SK-N-SH (cell line): ENCODE results near the gene CCDC179. TPM values are rescaled to one million over a fixed set of nuclear protein-coding genes. Genes with fewer than 3 reads are reported as not detected.
A peak's percentile ranks its signal among the peaks of the same experiment; 100 is the strongest.

ENCODE experiments used
- CTCF ChIA-PET: fragments of 300-600, 350-600 bp; formaldehyde crosslinking; extraction: SDS; loops from one replicate; lab custom pipeline; 2021; lab: Yijun Ruan, JAX
- POLR2A ChIA-PET: fragments of 350-600 bp; sonication (Branson Sonifier 250); formaldehyde crosslinking; extraction: SDS; loops from one replicate; lab custom pipeline; 2020; ENCODE audit warnings: antibody characterized with exemption, inconsistent platforms; lab: Yijun Ruan, JAX
- DNase-seq: peaks from one replicate; pipeline ENCODE4 v3.0.0; 2012
- H2AFZ ChIP-seq: fragments of 200-600 bp; sonication (generic); 2 replicates; pipeline ENCODE4 v1.8.1; 2016; ENCODE audit warnings: antibody characterized with exemption, mild to moderate bottlenecking, low read depth
- H3F3A ChIP-seq: fragments of 200-600 bp; sonication (generic); replicated peaks from 2 replicates; pipeline ENCODE3; 2016; ENCODE audit warnings: antibody characterized with exemption, mild to moderate bottlenecking; ENCODE audit not compliant: insufficient read depth
- H3K27ac ChIP-seq, 2 experiments: fragments of 200-500 bp in 1 of 2; fragments of 200-600 bp in 1 of 2; sonication (Bioruptor generic) in 1 of 2; sonication (generic), shearing (Covaris generic) in 1 of 2; 2 replicates each; pipeline versions ENCODE4 v1.5.1 to v1.6.1; 2014 to 2016; ENCODE audit warnings: low read depth in 2 of 2, inconsistent platforms in 1 of 2, low read length in 1 of 2, mild to moderate bottlenecking in 1 of 2, mixed read lengths in 1 of 2
- H3K27me3 ChIP-seq: fragments of 200-600 bp; sonication (generic), shearing (Covaris generic); 2 replicates; pipeline ENCODE4 v1.6.1; 2016; ENCODE audit warnings: mixed run types; ENCODE audit not compliant: insufficient read depth
- H3K36me3 ChIP-seq, 2 experiments: fragments of 200-500 bp in 1 of 2; fragments of 200-600 bp in 1 of 2; sonication (Bioruptor generic) in 1 of 2; sonication (generic) in 1 of 2; replicated peaks in 1 of 2; 2 replicates each; pipeline versions ENCODE3 to v1.5.1; 2014 to 2016; ENCODE audit warnings: low read length in 1 of 2, mild to moderate bottlenecking in 1 of 2; ENCODE audit not compliant: insufficient read depth in 2 of 2, control insufficient read depth in 1 of 2
- H3K4me1 ChIP-seq, 2 experiments: fragments of 200-500 bp in 1 of 2; fragments of 200-600 bp in 1 of 2; sonication (Bioruptor generic) in 1 of 2; sonication (generic), shearing (Covaris generic) in 1 of 2; 2 replicates each; pipeline versions ENCODE4 v1.5.1 to v1.6.1; 2014 to 2016; ENCODE audit warnings: low read depth in 1 of 2, low read length in 1 of 2, mixed run types in 1 of 2; ENCODE audit not compliant: insufficient read depth in 2 of 2, control insufficient read depth in 1 of 2
- H3K4me2 ChIP-seq: fragments of 200-600 bp; sonication (generic), shearing (Covaris generic); 2 replicates; pipeline ENCODE4 v1.6.1; 2017; ENCODE audit warnings: mixed run types
- H3K4me3 ChIP-seq, 2 experiments: fragments of 200-500 bp in 1 of 2; fragments of 200-600 bp in 1 of 2; sonication (Bioruptor generic) in 1 of 2; sonication (generic), shearing (Covaris generic) in 1 of 2; 2 replicates each; pipeline versions ENCODE4 v1.5.1 to v1.8.1; 2014 to 2016; ENCODE audit warnings: low read depth in 2 of 2, inconsistent platforms in 1 of 2, low read length in 1 of 2, mild to moderate bottlenecking in 1 of 2, mixed read lengths in 1 of 2, moderate library complexity in 1 of 2
- H3K79me2 ChIP-seq: fragments of 200-600 bp; sonication (generic); 2 replicates; pipeline ENCODE4 v1.8.1; 2017; ENCODE audit warnings: mild to moderate bottlenecking; ENCODE audit not compliant: insufficient read depth
- H3K9ac ChIP-seq: fragments of 200-600 bp; sonication (generic); 2 replicates; pipeline ENCODE4 v1.6.1; 2017; ENCODE audit warnings: mixed run types
- H3K9me2 ChIP-seq: fragments of 200-600 bp; sonication (generic); 2 replicates; pipeline ENCODE4 v1.6.1; 2017; ENCODE audit warnings: mixed run types
- H3K9me3 ChIP-seq: fragments of 200-600 bp; sonication (generic); 2 replicates; pipeline ENCODE4 v1.6.1; 2017; ENCODE audit warnings: mixed run types, mild to moderate bottlenecking, moderate library complexity
- H4K20me1 ChIP-seq: fragments of 200-600 bp; sonication (generic); 2 replicates; pipeline ENCODE4 v1.6.1; 2017; ENCODE audit warnings: mild to moderate bottlenecking, mixed run types; ENCODE audit not compliant: insufficient read depth
- CTCF ChIP-seq: fragments of 200-600 bp; sonication (generic); IDR thresholded peaks from 2 replicates; pipeline ENCODE4 v1.6.1; 2017; ENCODE audit warnings: antibody characterized with exemption, mild to moderate bottlenecking, moderate library complexity
- EP300 ChIP-seq, 2 experiments: IDR thresholded peaks; 2 replicates each; pipeline versions ENCODE4 v1.4.0 to v1.6.1; 2012; ENCODE audit warnings: borderline replicate concordance in 1 of 2, low read depth in 1 of 2, low read length in 1 of 2
- FOXM1 ChIP-seq: IDR thresholded peaks from 2 replicates; pipeline ENCODE4 v1.4.0; 2012; ENCODE audit warnings: low read depth, mild to moderate bottlenecking
- GABPA ChIP-seq: IDR thresholded peaks from 2 replicates; pipeline ENCODE4 v1.4.0; 2012; ENCODE audit warnings: low read depth, mild to moderate bottlenecking
- MXI1 ChIP-seq: IDR thresholded peaks from 2 replicates; pipeline ENCODE4 v1.6.1; 2012; ENCODE audit warnings: mild to moderate bottlenecking, low read depth, low read length, improper control_type of control experiment
- NFIC ChIP-seq: IDR thresholded peaks from 2 replicates; pipeline ENCODE4 v1.4.0; 2012; ENCODE audit warnings: borderline replicate concordance
- RAD21 ChIP-seq: IDR thresholded peaks from 2 replicates; pipeline ENCODE4 v1.6.1; 2012; ENCODE audit warnings: mild to moderate bottlenecking, low read length
- SMC3 ChIP-seq: IDR thresholded peaks from 2 replicates; pipeline ENCODE4 v1.6.1; 2012; ENCODE audit warnings: low read depth, low read length, improper control_type of control experiment
- TAF1 ChIP-seq: IDR thresholded peaks from 2 replicates; pipeline ENCODE4 v1.6.1; 2012; ENCODE audit warnings: low read depth, mild to moderate bottlenecking, low read length, moderate library complexity, borderline replicate concordance
- WGBS: methylation state at CpG from one replicate; pipeline ENCODE4 v1.1.6; 2017; ENCODE audit warnings: low lambda C conversion rate; 5-methylcytosine and 5-hydroxymethylcytosine counted together
- polyA plus RNA-seq, 3 experiments: library from polyadenylated mRNA; depleted of rRNA; stranded (reverse); fragments of >200 nt; gene quantifications; 2 replicates each; pipeline ENCODE4 v1.2.3, GENCODE V29; 2012
- TF ChIP-seq, protein P1 (sequence below): fragments of 150-350 bp; IDR thresholded peaks from 2 replicates; pipeline ENCODE4 v1.6.1; 2017; ENCODE audit warnings: antibody characterized with exemption, low read length, low read depth, borderline replicate concordance
- TF ChIP-seq, protein P2 (sequence below): IDR thresholded peaks from 2 replicates; pipeline ENCODE4; 2012

The CCDC179 gene
- polyA plus RNA-seq, 1 of the 3 experiments (the other 2 are of a cell fraction), result not detected

DNA sequence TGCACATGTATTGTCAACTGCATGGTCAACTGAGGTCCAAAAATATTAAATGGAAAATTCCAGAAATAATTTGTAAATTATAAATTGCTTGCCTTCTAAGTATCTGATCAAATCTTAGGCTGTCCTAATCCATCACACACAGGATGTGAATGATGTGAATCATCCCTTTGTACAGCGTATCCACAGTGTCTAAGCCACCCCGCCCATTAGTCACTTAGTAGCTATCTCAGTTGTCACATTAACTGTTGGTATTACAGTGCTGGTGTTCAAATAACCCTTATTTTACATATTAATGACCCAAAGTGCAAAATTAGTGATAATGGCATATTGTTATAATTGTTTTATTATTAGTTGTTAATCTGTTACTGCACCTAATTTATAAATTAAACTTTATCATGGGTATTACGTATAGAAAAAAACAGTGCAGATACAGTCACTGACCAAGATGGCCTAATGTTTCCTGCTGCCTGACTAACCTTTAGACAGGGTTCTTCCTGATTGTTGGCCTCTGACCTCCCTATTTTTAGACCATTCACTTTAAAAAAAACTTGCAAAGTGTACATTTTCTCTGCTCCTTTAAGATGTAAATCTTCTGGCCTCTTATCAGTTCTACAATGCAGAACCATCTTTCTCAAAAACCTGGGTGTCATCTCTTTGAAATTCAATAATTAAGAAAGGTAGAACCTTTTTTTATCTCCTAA lies 27.8 kb downstream of the CCDC179 start:
- Histone ChIP-seq H4K20me1 (no peaks in the 10 kb centered on the region), H2AFZ (no peak overlapping the region), H3K27ac (no peak overlapping the region), H3K9me2 (no peaks in the 10 kb centered on the region), H3K4me1 (peaks cover 0 to 7% of the 10 kb centered on the region in 2 experiments; a peak in 2 of 4 replicates), H3F3A (no peaks in the 10 kb centered on the region), H3K4me3 (no peak overlapping the region), H3K9me3 (no peaks in the 10 kb centered on the region), H3K9ac (no peak overlapping the region), H3K36me3 (no peaks in the 10 kb centered on the region), H3K27me3 (no peaks in the 10 kb centered on the region), H3K79me2 (peaks cover 7% of the 10 kb centered on the region), H3K4me2 (no peak overlapping the region)
- DNase-seq, result no peak
- POLR2A ChIA-PET, result no interaction called here
- CTCF ChIA-PET, result no interaction called here
- 49% methylated on average over 3 of the region's 3 CpGs for WGBS
- TF ChIP-seq, protein P1, sequence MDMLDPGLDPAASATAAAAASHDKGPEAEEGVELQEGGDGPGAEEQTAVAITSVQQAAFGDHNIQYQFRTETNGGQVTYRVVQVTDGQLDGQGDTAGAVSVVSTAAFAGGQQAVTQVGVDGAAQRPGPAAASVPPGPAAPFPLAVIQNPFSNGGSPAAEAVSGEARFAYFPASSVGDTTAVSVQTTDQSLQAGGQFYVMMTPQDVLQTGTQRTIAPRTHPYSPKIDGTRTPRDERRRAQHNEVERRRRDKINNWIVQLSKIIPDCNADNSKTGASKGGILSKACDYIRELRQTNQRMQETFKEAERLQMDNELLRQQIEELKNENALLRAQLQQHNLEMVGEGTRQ, result no peak
- TF ChIP-seq, protein P2, sequence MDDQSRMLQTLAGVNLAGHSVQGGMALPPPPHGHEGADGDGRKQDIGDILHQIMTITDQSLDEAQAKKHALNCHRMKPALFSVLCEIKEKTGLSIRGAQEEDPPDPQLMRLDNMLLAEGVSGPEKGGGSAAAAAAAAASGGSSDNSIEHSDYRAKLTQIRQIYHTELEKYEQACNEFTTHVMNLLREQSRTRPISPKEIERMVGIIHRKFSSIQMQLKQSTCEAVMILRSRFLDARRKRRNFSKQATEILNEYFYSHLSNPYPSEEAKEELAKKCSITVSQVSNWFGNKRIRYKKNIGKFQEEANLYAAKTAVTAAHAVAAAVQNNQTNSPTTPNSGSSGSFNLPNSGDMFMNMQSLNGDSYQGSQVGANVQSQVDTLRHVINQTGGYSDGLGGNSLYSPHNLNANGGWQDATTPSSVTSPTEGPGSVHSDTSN, result peak; percentile 34

DNA sequence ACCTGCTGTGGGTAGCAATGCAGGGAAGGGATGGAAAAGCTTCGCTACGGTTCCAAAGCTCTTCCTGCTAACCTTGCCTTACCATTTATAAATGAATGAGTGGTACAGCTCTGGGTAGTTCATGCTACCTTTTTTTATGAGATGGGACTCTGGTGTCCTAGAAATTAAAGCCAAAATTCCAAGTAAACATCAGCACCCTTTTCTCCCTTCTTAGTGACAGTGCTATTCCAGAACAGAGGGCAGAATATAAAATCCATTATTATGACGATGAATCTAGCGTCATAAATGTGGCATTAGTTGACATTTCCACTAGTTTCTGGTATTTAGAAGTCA lies 30.2 kb downstream of the CCDC179 start:
- Histone ChIP-seq H3K9ac (no peak overlapping the region), H3K4me2 (peak overlapping the region; percentile 59), H3F3A (no peaks in the 10 kb centered on the region), H3K9me3 (no peaks in the 10 kb centered on the region), H3K27ac (peak overlapping the region in 1 of 2 experiments; percentile 50; a peak in 2 of 4 replicates), H3K36me3 (peaks cover 17 to 22% of the 10 kb centered on the region in 2 experiments), H3K4me1 (peaks cover 0 to 7% of the 10 kb centered on the region in 2 experiments; a peak in 2 of 4 replicates), H3K27me3 (no peaks in the 10 kb centered on the region), H2AFZ (no peak overlapping the region), H3K4me3 (peak overlapping the region; percentile 83 to 96; a peak in 3 of 4 replicates), H3K79me2 (peaks cover 7% of the 10 kb centered on the region), H4K20me1 (no peaks in the 10 kb centered on the region), H3K9me2 (no peaks in the 10 kb centered on the region)
- 9% methylated on average over 4 of the region's 4 CpGs for WGBS
- ChIA-PET POLR2A (no interaction called here), CTCF (interaction anchor here (0.6 to 1.2 kb wide), 6 partner anchors 8 to 290 kb away, joined by 3 to 5 read pairs (median 4); no protein-coding TSS in a partner anchor)
- TF ChIP-seq SMC3 (no peak), CTCF (no peak), RAD21 (no peak), MXI1 (no peak), GABPA (no peak), NFIC (no peak), TAF1 (no peak), EP300 (IDR thresholded peaks at IDR 0.05; ENCODE audit: borderline replicate concordance in 1 of 2, low read depth in 1 of 2, low read length in 1 of 2) (no peak), FOXM1 (no peak)
- TF ChIP-seq, protein P2, result no peak
- no peak for DNase-seq
